A673 (cell line): ENCODE data around the gene NDRG4. TPM values are rescaled to one million over a fixed set of nuclear protein-coding genes. Genes with fewer than 3 reads are reported as not detected.
A peak's percentile ranks its signal among the peaks of the same experiment; 100 is the strongest.

ENCODE experiments used
- BruUV-seq: library from RNA; stranded (reverse); fragments of 400-500 nt; replicated peaks from 2 replicates; lab custom pipeline; 2021; lab: Mats Ljungman, UMichigan
- CTCF ChIA-PET: fragments of 300-600 bp; sonication (Branson Sonifier 250); formaldehyde crosslinking; loops from one replicate; lab custom pipeline; 2022; ENCODE audit warnings: antibody characterized with exemption; lab: Charles Lee
- POLR2A ChIA-PET: fragments of 300-600 bp; sonication (Branson Sonifier 250); formaldehyde crosslinking; loops from one replicate; lab custom pipeline; 2022; ENCODE audit warnings: antibody characterized with exemption; ENCODE audit not compliant: low non-redundant PET; lab: Charles Lee
- DNase-seq: peaks from one replicate; pipeline ENCODE4 v3.0.0-alpha.2; 2015; ENCODE audit warnings: low spot score
- H3K27ac ChIP-seq: fragments of 200-600 bp; sonication (generic); 2 replicates; pipeline ENCODE4 v1.5.1; 2016; ENCODE audit warnings: mixed run types, low read depth, mild to moderate bottlenecking, mixed read lengths, antibody characterized with exemption, low read length; ENCODE audit not compliant: poor library complexity, severe bottlenecking
- H3K27me3 ChIP-seq: fragments of 200-600 bp; sonication (generic); replicated peaks from 2 replicates; pipeline ENCODE4 v1.6.1; 2017; ENCODE audit warnings: mixed run types, low read depth, mild to moderate bottlenecking, mixed read lengths, antibody characterized with exemption, low read length; ENCODE audit not compliant: insufficient read depth, poor library complexity
- H3K36me3 ChIP-seq: fragments of 200-600 bp; sonication (generic); 2 replicates; pipeline ENCODE4 v1.6.1; 2016; ENCODE audit warnings: mixed run types, mild to moderate bottlenecking, mixed read lengths, antibody characterized with exemption, low read length; ENCODE audit not compliant: insufficient read depth, poor library complexity, severe bottlenecking
- H3K4me1 ChIP-seq: fragments of 200-600 bp; sonication (generic); 2 replicates; pipeline ENCODE4 v1.6.1; 2017; ENCODE audit warnings: mixed run types, mild to moderate bottlenecking, mixed read lengths, antibody characterized with exemption, low read length; ENCODE audit not compliant: insufficient read depth, poor library complexity, severe bottlenecking
- H3K4me3 ChIP-seq: fragments of 200-600 bp; sonication (generic); 2 replicates; pipeline ENCODE4 v1.5.1; 2016; ENCODE audit warnings: low read depth, mixed run types, mild to moderate bottlenecking, mixed read lengths, low read length; ENCODE audit not compliant: poor library complexity, severe bottlenecking
- H3K9me3 ChIP-seq: fragments of 200-600 bp; sonication (generic); 2 replicates; pipeline ENCODE4 v1.6.1; 2016; ENCODE audit warnings: mixed run types, low read depth, mild to moderate bottlenecking, mixed read lengths, antibody characterized with exemption, low read length; ENCODE audit not compliant: poor library complexity, severe bottlenecking
- EZH2 ChIP-seq: fragments of 200-600 bp; sonication (generic); IDR thresholded peaks from 2 replicates; pipeline ENCODE4 v1.6.1; 2017; ENCODE audit warnings: borderline replicate concordance, low read depth, mild to moderate bottlenecking, mixed read lengths, antibody characterized with exemption, low read length; ENCODE audit not compliant: poor library complexity, severe bottlenecking
- intact Hi-C: fragments of 100-400 bp; cut with micrococcal nuclease; formaldehyde crosslinking; loops from one replicate; pipeline ENCODE4 v1.10.0; 2022; ENCODE audit not compliant: unreplicated experiment
- total RNA-seq: library from RNA; stranded (reverse); gene quantifications from 2 replicates; pipeline ENCODE4 v1.2.3, GENCODE V29; 2021

Gene NDRG4
- total RNA-seq, 1 experiment from 2014 or later: 0.28 TPM

DNA sequence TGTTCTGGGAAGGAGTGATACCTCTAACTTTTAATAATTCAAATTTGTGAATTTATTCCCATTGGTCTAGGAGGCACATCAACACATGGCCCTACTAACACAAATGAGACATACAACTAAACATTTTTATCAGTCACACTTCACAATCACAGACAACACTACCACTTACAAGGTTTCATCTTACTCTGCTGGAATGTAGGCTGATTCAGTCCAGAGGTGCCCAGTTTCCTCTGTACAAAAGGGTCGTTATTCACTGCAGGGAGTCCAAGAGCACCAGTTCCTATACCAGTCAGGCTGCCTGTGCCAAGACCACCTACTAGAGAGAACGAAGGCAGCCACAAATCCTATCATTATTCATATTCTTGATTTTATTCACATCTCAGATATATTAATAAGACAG is 56.7 kb downstream of the NDRG4 start:
- BruUV-seq: no TSS peak
- intact Hi-C loops: no loop called here
- Histone ChIP-seq H3K4me1 (no peaks in the 10 kb centered on the region), H3K36me3 (peaks cover 84% of the 10 kb centered on the region), H3K27ac (no peak overlapping the region), H3K9me3 (no peaks in the 10 kb centered on the region), H3K27me3 (no peaks in the 10 kb centered on the region), H3K4me3 (no peak overlapping the region)
- DNase-seq: peak; percentile 9
- CTCF ChIA-PET: no interaction called here
- no peak for TF ChIP-seq EZH2
- POLR2A ChIA-PET: interaction anchor here (0.6 kb wide), 1 partner anchor 784 kb away, joined by 3 read pairs; no protein-coding TSS in a partner anchor

Other genes starting within 250 kb of the NDRG4 start
- gene PRSS54, start 205.1 kb upstream of the NDRG4 start, total RNA-seq: not detected in 2 replicates
- gene GINS3, start 107.7 kb upstream of the NDRG4 start, total RNA-seq: 22.0 and 22.2 TPM in 2 replicates
- 35.2 and 36.1 TPM in 2 replicates for gene SETD6, start 15.4 kb downstream of the NDRG4 start, total RNA-seq
- 255 and 259 TPM in 2 replicates for gene CNOT1, start 129.7 kb downstream of the NDRG4 start, total RNA-seq
- gene SLC38A7, start 184.6 kb downstream of the NDRG4 start, total RNA-seq: 16.9 and 21.3 TPM in 2 replicates
- 115 and 123 TPM in 2 replicates for gene GOT2, start 234.2 kb downstream of the NDRG4 start, total RNA-seq